Panc1 (cell line): ENCODE data around the gene SUMF1. TPM values are rescaled to one million over a fixed set of nuclear protein-coding genes. Genes with fewer than 3 reads are reported as not detected.

Experiments
- ATAC-seq: fragments of 200-7000 bp; cut with Tn5 transposase; 2 replicates; pipeline ENCODE4 v1.9.1; 2020; ENCODE audit warnings: mild to moderate bottlenecking, moderate library complexity
- BruUV-seq: library from RNA; stranded (reverse); fragments of 400-500 nt; replicated peaks from 2 replicates; lab custom pipeline; 2021; lab: Mats Ljungman, UMichigan
- CTCF ChIA-PET: fragments of 300-600 bp; sonication (Branson Sonifier 250); formaldehyde crosslinking; loops from one replicate; lab custom pipeline; 2022; ENCODE audit warnings: antibody characterized with exemption; lab: Charles Lee
- POLR2A ChIA-PET: fragments of 300-600 bp; sonication (Branson Sonifier 250); formaldehyde crosslinking; loops from one replicate; lab custom pipeline; 2022; ENCODE audit warnings: antibody characterized with exemption; lab: Charles Lee
- DNase-seq: peaks from one replicate; pipeline ENCODE4 v3.0.0-alpha.2; 2010; ENCODE audit warnings: low read depth, low spot score
- H3K27ac ChIP-seq: 2 replicates; pipeline ENCODE4 v1.5.1; 2011; ENCODE audit warnings: mild to moderate bottlenecking, low read length, inconsistent platforms
- H3K27me3 ChIP-seq: fragments of 200-500 bp; sonication (Bioruptor generic); 2 replicates; pipeline ENCODE4 v1.6.0; 2014; ENCODE audit warnings: low read length, inconsistent platforms; ENCODE audit not compliant: control insufficient read depth, insufficient read depth
- H3K36me3 ChIP-seq: fragments of 200-500 bp; sonication (Bioruptor generic); 2 replicates; pipeline ENCODE4 v1.5.1; 2014; ENCODE audit warnings: inconsistent platforms, mild to moderate bottlenecking, low read length, moderate library complexity; ENCODE audit not compliant: control insufficient read depth, insufficient read depth
- H3K4me1 ChIP-seq: 2 replicates; pipeline ENCODE4 v1.5.1; 2011; ENCODE audit warnings: inconsistent platforms, mild to moderate bottlenecking, low read length, moderate library complexity; ENCODE audit not compliant: control insufficient read depth, insufficient read depth
- H3K4me3 ChIP-seq, 2 experiments: 2 replicates each; pipeline ENCODE4 v1.5.1; 2011 to 2012; ENCODE audit warnings: low read depth in 2 of 2, low read length in 2 of 2, mild to moderate bottlenecking in 2 of 2, inconsistent platforms in 1 of 2, moderate library complexity in 1 of 2
- H3K9me3 ChIP-seq: fragments of 200-500 bp; sonication (Bioruptor generic); 2 replicates; pipeline ENCODE4 v1.5.1; 2014; ENCODE audit warnings: low read depth, mild to moderate bottlenecking, inconsistent platforms, low read length, moderate library complexity; ENCODE audit not compliant: control insufficient read depth, insufficient read depth
- POLR2AphosphoS5 ChIP-seq: IDR thresholded peaks from 2 replicates; pipeline ENCODE4 v1.6.1; 2012; ENCODE audit warnings: mild to moderate bottlenecking, low read depth, low read length, moderate library complexity
- SIN3A ChIP-seq: IDR thresholded peaks from 2 replicates; pipeline ENCODE4 v1.6.1; 2012; ENCODE audit warnings: low read depth, mild to moderate bottlenecking, low read length, moderate library complexity, borderline replicate concordance; ENCODE audit not compliant: insufficient read depth
- TCF7L2 ChIP-seq: IDR thresholded peaks from 2 replicates; pipeline ENCODE4 v1.6.1; 2011; ENCODE audit warnings: mild to moderate bottlenecking, low read depth, low read length, inconsistent platforms
- in situ Hi-C: cut with HindIII; loops from 2 replicates; pipeline ENCODE4 v1.10.0; 2016; ENCODE audit warnings: low sequenced_read_pairs, low pct_unique_long_range_greater_than_20kb
- intact Hi-C: fragments of 100-400 bp; cut with micrococcal nuclease; formaldehyde crosslinking; loops from one replicate; pipeline ENCODE4 v1.10.0; 2022; ENCODE audit not compliant: unreplicated experiment
- total RNA-seq: library from RNA; stranded (reverse); gene quantifications from one replicate; pipeline ENCODE4 v1.2.1, GENCODE V29; 2021; ENCODE audit not compliant: unreplicated experiment
- TF ChIP-seq, protein P1 (sequence below), 2 experiments: IDR thresholded peaks; 2 replicates each; pipeline ENCODE4 v1.6.1; 2011 to 2012; ENCODE audit warnings: low read depth in 2 of 2, control low read depth in 1 of 2, low read length in 1 of 2, mild to moderate bottlenecking in 1 of 2, moderate library complexity in 1 of 2; ENCODE audit not compliant: insufficient read depth in 1 of 2
- TF ChIP-seq, protein P2 (sequence below): fragments of 450-650 bp; IDR thresholded peaks from 2 replicates; pipeline ENCODE4 v1.5.1; 2017; ENCODE audit warnings: mild to moderate bottlenecking

Gene SUMF1
- total RNA-seq, 1 experiment from 2014 or later = 15.5 TPM

DNA sequence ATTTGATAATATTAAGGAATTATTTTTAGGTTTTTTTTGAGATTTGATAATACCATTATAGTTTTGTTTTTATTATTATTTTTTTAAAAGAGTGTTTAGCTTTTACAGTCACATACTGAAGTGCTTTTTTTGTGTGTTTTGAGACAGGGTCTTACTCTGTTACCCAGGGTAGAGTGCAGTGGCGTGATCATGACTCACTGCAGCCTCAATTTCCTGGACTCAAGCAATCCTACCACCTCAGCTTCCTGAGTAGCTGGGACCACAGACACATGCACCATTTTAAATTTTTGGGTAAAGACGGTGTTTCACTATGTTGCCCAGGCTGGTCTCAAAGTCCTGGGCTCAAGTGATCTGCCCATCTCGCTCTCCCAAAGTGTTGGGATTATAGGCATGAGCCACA lies 73.0 kb downstream of the SUMF1 start:
- no peaks in the 10 kb centered on the region for H3K9me3 ChIP-seq
- no peak for ATAC-seq
- intact Hi-C loops (no loop called here), in situ Hi-C loops (no loop called here)
- H3K4me3 ChIP-seq = no peak overlapping the region
- ChIA-PET CTCF (no interaction called here), POLR2A (no interaction called here)
- no peak overlapping the region for H3K27ac ChIP-seq
- no TSS peak for BruUV-seq
- no peaks in the 10 kb centered on the region for H3K4me1 ChIP-seq
- TF ChIP-seq POLR2AphosphoS5 (no peak), SIN3A (no peak), TCF7L2 (no peak)
- TF ChIP-seq, protein P1, sequence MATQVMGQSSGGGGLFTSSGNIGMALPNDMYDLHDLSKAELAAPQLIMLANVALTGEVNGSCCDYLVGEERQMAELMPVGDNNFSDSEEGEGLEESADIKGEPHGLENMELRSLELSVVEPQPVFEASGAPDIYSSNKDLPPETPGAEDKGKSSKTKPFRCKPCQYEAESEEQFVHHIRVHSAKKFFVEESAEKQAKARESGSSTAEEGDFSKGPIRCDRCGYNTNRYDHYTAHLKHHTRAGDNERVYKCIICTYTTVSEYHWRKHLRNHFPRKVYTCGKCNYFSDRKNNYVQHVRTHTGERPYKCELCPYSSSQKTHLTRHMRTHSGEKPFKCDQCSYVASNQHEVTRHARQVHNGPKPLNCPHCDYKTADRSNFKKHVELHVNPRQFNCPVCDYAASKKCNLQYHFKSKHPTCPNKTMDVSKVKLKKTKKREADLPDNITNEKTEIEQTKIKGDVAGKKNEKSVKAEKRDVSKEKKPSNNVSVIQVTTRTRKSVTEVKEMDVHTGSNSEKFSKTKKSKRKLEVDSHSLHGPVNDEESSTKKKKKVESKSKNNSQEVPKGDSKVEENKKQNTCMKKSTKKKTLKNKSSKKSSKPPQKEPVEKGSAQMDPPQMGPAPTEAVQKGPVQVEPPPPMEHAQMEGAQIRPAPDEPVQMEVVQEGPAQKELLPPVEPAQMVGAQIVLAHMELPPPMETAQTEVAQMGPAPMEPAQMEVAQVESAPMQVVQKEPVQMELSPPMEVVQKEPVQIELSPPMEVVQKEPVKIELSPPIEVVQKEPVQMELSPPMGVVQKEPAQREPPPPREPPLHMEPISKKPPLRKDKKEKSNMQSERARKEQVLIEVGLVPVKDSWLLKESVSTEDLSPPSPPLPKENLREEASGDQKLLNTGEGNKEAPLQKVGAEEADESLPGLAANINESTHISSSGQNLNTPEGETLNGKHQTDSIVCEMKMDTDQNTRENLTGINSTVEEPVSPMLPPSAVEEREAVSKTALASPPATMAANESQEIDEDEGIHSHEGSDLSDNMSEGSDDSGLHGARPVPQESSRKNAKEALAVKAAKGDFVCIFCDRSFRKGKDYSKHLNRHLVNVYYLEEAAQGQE (IDR thresholded peaks at IDR 0.05; ENCODE audit: insufficient read depth in 1 of 2, low read depth in 2 of 2, low read length in 1 of 2) = no peak
- TF ChIP-seq, protein P2, sequence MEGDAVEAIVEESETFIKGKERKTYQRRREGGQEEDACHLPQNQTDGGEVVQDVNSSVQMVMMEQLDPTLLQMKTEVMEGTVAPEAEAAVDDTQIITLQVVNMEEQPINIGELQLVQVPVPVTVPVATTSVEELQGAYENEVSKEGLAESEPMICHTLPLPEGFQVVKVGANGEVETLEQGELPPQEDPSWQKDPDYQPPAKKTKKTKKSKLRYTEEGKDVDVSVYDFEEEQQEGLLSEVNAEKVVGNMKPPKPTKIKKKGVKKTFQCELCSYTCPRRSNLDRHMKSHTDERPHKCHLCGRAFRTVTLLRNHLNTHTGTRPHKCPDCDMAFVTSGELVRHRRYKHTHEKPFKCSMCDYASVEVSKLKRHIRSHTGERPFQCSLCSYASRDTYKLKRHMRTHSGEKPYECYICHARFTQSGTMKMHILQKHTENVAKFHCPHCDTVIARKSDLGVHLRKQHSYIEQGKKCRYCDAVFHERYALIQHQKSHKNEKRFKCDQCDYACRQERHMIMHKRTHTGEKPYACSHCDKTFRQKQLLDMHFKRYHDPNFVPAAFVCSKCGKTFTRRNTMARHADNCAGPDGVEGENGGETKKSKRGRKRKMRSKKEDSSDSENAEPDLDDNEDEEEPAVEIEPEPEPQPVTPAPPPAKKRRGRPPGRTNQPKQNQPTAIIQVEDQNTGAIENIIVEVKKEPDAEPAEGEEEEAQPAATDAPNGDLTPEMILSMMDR = no peak
- no peak for DNase-seq
- H3K36me3 ChIP-seq = no peaks in the 10 kb centered on the region
- no peaks in the 10 kb centered on the region for H3K27me3 ChIP-seq

GRCh38 chr3:4392992-4393391 lies 74.1 kb downstream of the SUMF1 start:
- no peak for DNase-seq
- no peak for TF ChIP-seq POLR2AphosphoS5
- TF ChIP-seq, protein P2 = no peak
- no peak for TF ChIP-seq SIN3A
- TF ChIP-seq TCF7L2 = no peak
- TF ChIP-seq, protein P1 (IDR thresholded peaks at IDR 0.05; ENCODE audit: insufficient read depth in 1 of 2, low read depth in 2 of 2, low read length in 1 of 2) = no peak
- CTCF ChIA-PET = no interaction called here
- in situ Hi-C loops = no loop called here
- Histone ChIP-seq H3K27me3 (no peaks in the 10 kb centered on the region), H3K9me3 (no peaks in the 10 kb centered on the region), H3K27ac (no peak overlapping the region), H3K4me1 (no peaks in the 10 kb centered on the region), H3K4me3 (no peak overlapping the region), H3K36me3 (no peaks in the 10 kb centered on the region)
- ATAC-seq = no peak
- no TSS peak for BruUV-seq
- POLR2A ChIA-PET = no interaction called here
- intact Hi-C loops = no loop called here
